Measurements from ENCODE around the gene TNFSF11. TPM values are rescaled to one million over a fixed set of nuclear protein-coding genes. Genes with fewer than 3 reads are reported as not detected.
A peak's percentile ranks its signal among the peaks of the same experiment; 100 is the strongest.

The TNFSF11 gene
- total RNA-seq, 1 experiment from 2014 or later = 3.5 TPM

GRCh38 chr13:42594481-42595252 lies 20.7 kb downstream of the TNFSF11 start:
- no peak overlapping the region for H3K14ac ChIP-seq (ENCODE audit: insufficient read depth, low read length)
- no peak overlapping the region for H3K4me2 ChIP-seq (ENCODE audit: insufficient read depth, insufficient read length, low read length)
- H3K23me2 ChIP-seq (ENCODE audit: insufficient read length, low read depth, low read length, poor library complexity, severe bottlenecking) = no peaks in the 10 kb centered on the region
- DNase-seq = peak; percentile 51
- no peaks in the 10 kb centered on the region for H3K79me2 ChIP-seq (ENCODE audit: insufficient read depth, low read length)
- H3K56ac ChIP-seq (ENCODE audit: insufficient read length, low read depth, low read length) = no peak overlapping the region
- no peak overlapping the region for H3K23ac ChIP-seq (ENCODE audit: insufficient read length, low read depth, low read length)
- H2AK5ac ChIP-seq (ENCODE audit: insufficient read length, low read length) = no peak overlapping the region
- H3K27me3 ChIP-seq (ENCODE audit: insufficient read depth, low read length) = no peaks in the 10 kb centered on the region
- Mint-ChIP-seq H3K27ac (peak overlapping the region in 2 of 3 experiments; percentile 43 to 45; a peak in 3 of 7 replicates), H3K4me3 (0 out of 5 replicates have a peak overlapping the region, but pooled peaks of 1 of the 2 experiments have one; percentile 16), H3K36me3 (ENCODE audit: insufficient read depth in 1 of 3, low read depth in 3 of 3) (peaks cover 0 to 9% (median 4%) of the 10 kb centered on the region in 3 experiments; a peak in 4 of 7 replicates), H3K4me1 (peaks cover 54 to 59% of the 10 kb centered on the region in 2 experiments), H3K9me3 (no peaks in the 10 kb centered on the region), H3K27me3 (ENCODE audit: low read depth) (no peaks in the 10 kb centered on the region; the same call in none of the 2 replicates)
- no peak overlapping the region for H4K91ac ChIP-seq (ENCODE audit: insufficient read length, low read depth, low read length)
- H4K20me1 ChIP-seq (ENCODE audit: control insufficient read depth, insufficient read depth, insufficient read length) = no peaks in the 10 kb centered on the region
- no peak overlapping the region for H2BK20ac ChIP-seq (ENCODE audit: low read depth, low read length, poor library complexity, severe bottlenecking)
- no peak overlapping the region for H3K4ac ChIP-seq (ENCODE audit: low read depth, low read length)
- H2BK5ac ChIP-seq (ENCODE audit: insufficient read length, low read length) = no peak overlapping the region
- peak; percentile 92 for TF ChIP-seq CTCF (conservative IDR thresholded peaks at IDR 0.05)
- H2AFZ ChIP-seq (ENCODE audit: low read length) = no peak overlapping the region
- no peak overlapping the region for H3K9ac ChIP-seq (ENCODE audit: extremely low read depth, insufficient read length, low read length)
- H4K5ac ChIP-seq (ENCODE audit: insufficient read length, low read depth, low read length) = no peak overlapping the region
- no peak overlapping the region for H3T11ph ChIP-seq (ENCODE audit: low read length)
- no peaks in the 10 kb centered on the region for H3K9me3 ChIP-seq (ENCODE audit: control insufficient read depth, low read depth, low read length)
- no peaks in the 10 kb centered on the region for H3K79me1 ChIP-seq (ENCODE audit: insufficient read depth, low read depth, low read length, poor library complexity, severe bottlenecking)
- H3K18ac ChIP-seq (ENCODE audit: insufficient read length, low read depth, low read length) = no peak overlapping the region
- H2BK120ac ChIP-seq (ENCODE audit: low read depth, low read length, poor library complexity, severe bottlenecking) = no peak overlapping the region
- no peak overlapping the region for H2BK15ac ChIP-seq (ENCODE audit: low read depth, low read length)
- no peak overlapping the region for H3K27ac ChIP-seq (ENCODE audit: insufficient read length, low read depth, low read length)
- no peak overlapping the region for H2BK12ac ChIP-seq (ENCODE audit: insufficient read length, low read depth, low read length)
- WGBS (ENCODE audit: extremely low coverage, insufficient read length, low lambda C conversion rate) = no CpG with 5 or more reads among the region's 7 CpGs
- H3K4me1 ChIP-seq (ENCODE audit: insufficient read depth, low read length) = peaks cover 14% of the 10 kb centered on the region
- no peak overlapping the region for H4K8ac ChIP-seq (replicated peaks; ENCODE audit: insufficient read length, low read depth, low read length)
